GM19455 (cell line): Measurements from ENCODE around the gene HACD2.

Source experiments
- ATAC-seq: cut with Tn5 transposase; IDR thresholded peaks from one replicate; pipeline ENCODE4 v1.9.1; 2021; ENCODE audit not compliant: unreplicated experiment

The HACD2 gene

DNA sequence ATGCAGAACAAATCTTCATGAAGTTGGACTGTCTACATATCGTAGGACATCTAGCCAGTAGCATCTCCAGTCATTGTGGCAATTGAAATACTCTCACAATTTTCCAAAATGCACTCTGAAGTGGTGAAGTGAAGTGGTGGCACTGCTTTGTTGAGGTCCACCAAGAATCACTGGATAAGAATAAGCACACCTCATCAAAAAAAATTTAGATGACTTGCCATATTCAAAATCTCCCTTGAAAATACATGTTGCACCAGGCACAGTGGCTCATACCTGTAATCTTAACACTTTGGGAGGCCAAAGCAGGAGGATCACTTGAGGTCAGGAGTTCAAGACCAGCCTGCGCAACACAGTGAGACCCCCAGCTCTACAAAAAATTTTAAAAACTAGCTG is 12.9 kb downstream of the HACD2 start:
- no peak for ATAC-seq

DNA sequence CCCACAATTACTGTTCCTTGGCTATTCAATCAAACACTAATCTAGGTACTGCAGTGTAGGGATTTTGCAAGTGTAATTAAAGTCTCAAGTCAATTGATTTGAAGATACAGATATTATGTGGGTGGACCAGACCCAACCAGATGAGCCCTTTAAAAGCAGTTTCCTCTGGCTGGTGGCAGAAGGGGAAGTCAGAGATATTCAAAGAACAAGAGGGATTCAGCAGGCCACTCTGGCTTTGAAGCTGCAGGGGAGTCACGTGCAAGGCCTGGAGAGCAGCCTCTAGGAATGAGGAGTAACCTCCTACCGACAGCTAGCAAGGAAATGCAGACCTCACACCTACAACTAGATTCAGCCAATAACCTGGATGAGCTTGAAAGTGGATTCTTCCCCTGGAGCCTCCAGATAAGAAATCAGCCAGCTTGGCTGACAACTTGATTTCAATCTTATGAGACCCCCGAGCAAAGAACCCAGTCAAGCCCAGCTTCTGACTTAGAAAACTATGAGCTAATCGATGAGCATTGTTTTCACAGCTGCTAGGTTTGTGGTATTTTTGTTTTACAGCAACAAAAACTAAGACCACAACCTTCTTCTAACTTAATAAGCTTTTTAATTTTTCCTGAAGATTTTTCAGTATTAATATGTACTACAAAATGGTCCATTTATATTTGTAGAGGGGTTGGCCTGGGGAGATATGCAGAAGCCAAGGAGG is 13.4 kb downstream of the HACD2 start:
- no peak for ATAC-seq

DNA sequence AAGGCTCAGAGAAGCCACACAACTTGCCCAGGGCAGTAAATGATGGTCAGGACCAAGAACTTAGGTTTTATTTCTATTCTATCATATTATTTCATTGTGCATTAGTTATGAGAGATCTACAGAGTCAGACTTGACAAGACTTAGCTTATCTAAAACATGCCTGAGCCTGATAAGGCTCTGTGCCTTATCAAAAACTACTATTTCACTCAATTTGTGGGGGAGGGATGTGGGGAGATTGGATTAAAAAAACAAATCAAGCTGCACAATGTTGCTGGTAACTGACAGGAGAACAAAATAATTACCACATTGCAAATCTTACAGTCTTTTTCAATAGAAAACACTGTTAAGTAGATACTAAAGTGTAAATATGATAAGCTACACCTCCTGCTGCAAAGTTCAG is 16.0 kb downstream of the HACD2 start:
- ATAC-seq: no peak

DNA sequence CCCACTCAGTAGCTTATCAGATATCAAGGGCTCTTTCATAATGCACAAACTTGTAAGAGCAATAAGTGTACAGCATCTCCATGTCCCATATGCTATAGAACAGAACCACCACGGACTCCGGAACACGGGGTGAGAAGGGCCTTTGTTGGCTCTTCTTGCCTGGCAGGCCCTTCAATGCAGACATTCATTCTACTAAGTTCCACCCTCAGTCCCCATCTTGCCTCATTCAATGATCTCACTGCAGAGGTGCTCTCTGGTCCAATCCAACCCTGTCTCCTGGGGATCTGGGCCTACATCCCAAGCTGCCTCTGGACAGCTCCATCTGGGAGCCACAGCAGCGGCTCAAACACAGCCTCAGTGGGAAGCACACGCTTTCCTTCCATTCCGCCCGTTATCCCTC is 16.8 kb downstream of the HACD2 start:
- ATAC-seq: no peak

DNA sequence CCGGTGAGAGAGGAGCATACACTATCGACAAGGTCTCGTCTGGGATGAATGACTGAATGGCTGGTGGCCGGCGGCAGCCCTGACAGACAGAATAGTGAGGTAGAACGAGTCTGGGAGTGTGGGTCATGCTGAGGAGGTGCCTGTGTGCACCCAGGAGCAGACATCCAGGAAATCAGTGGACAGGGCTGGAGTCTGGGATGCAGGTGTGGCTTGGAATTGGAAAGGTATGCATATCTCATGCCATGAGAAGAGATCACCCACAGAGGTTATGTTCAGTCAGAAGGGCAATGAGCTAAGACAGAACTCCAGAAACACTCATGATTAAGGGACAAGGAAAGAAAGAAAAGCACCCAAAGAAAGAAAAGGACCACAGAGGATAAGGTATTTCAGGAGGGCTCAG is 20.8 kb downstream of the HACD2 start:
- no peak for ATAC-seq

DNA sequence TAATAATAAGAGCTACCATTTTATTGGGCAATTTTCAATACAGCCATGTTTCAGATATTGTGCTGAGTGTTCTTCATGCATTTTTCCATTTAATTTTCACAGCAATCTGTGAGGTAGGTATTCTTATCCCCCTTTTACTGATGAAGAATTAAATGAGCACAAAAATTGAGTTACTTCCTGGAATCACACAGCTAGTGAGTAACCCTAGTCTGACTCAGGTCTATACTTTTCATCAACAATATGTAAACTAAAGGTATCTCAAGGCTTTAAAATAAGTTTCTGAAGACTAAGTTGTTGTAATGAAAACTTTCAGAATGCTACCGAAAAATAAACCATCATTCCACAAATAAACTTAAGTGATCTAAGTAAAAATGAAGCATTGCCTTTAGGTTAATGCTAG is 22.3 kb downstream of the HACD2 start:
- no peak for ATAC-seq

DNA sequence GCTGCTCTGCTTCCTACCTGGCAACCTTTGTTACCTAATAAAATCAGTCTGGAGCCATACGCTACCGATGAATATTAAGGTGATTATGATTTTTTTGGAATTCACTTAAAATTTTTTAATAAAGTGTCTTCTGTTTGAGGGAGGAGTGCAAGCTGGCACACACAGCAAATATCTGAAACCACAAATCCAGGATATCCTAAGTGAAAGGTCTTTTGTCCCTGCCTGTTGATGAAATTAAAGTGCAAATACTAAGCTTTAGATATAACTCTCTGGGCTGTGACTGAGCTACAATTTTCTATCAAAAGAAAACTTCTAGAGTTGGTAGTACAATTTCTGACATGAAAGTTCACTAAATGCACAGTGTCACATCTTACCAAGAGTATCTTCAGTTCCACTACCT is 23.7 kb downstream of the HACD2 start:
- ATAC-seq: no peak

DNA sequence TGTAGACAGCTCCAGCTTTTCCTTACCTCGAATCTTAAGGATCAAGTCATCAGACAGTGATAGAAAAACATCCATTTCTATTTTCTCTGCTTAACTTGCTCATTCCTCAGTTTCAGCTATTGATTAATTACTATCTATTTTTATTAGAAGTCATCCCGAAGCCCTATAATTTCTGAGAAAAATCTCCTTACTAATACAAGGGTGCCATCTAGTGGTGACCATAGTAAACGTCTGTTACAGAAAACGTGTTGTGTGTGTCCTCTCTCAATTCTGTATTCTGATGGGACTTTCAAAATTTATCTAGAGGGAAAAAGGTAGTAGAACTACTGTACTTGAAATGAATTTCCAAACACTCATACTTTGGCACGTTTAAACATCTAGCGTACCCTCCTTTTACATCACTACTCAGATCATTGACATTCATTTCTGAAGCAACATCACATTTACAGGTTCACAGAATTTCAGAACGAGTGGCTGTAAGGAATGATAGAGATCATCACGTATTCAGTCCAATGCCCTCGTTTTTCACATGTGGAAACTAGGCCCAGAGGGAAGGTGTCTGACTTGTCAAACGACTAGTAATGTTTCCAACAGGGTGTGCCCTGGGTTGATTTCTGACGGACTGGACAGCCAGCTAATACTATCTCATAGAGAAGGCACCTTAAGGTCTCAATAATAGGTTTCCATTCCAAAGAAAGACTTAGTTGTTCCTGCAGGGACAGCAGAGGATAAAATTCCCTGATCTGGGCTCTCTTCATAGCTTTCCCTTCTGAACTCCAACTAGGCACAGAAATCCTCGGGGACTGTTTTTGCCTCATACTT is 25.6 kb downstream of the HACD2 start:
- ATAC-seq: no peak

DNA sequence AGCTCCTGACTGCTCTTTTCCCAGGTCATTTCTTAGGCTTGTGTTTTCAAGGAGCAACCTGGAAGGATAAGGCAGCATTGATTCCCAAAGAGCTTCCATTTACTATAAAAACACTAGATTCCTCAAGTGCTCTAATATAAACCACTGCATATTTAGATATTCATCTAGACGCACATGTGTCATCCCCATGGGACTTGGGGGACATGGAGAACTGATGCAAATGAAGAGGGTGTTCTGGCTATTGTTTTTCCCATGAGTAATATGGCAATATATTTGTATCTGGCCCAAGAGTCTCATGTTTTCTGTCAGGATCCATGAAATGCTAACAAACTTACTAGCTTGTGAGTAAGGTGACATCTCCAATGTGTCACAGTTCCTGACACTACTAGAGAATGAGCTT is 31.3 kb downstream of the HACD2 start:
- ATAC-seq: no peak

DNA sequence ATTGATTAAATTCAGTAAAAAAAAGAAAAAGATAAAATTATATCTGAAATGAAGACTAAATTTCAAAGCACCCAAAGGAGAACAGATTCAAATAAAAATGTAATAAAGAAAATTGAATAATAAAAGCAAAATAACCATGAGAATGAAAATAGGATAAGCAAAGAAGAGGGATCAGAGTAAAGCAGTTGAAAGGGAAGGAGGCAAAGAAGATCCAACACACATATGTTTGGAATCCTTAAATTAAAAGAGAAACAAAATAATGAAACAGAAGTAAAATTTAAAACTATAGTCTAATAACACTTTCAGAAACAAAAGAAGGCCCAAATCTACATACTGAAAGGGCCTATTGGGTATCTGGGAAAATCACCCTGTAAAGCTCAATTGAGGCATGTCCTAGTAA is 32.1 kb downstream of the HACD2 start:
- ATAC-seq: no peak

DNA sequence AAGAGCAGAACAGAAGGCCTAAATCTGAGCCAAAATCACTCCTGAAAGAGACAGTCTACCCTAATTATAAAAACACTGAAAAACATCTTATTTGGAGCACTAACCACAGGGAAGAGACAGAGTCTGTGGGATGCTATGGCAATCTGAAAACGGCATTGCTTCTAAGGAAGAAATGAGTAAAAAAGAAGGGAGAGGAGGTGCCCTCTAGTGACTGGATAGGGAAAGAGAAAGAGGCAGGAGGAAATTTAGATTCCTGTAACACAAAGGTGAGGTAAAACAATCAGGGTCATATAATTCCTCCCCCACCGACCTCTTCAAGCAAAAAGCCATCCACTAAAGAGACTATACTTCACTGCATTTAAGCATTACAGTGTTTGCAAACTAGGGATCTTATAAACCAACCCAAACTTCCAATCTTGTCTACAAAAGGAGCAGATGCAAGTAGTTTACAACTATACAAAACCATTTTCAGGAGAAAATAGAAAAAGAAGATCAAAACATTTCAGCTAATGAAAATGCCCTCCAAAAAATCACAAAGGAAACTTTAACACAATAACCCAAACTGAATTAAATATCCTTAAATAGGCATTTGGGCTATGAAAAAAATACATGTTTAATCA is 32.6 kb downstream of the HACD2 start:
- ATAC-seq: no peak

DNA sequence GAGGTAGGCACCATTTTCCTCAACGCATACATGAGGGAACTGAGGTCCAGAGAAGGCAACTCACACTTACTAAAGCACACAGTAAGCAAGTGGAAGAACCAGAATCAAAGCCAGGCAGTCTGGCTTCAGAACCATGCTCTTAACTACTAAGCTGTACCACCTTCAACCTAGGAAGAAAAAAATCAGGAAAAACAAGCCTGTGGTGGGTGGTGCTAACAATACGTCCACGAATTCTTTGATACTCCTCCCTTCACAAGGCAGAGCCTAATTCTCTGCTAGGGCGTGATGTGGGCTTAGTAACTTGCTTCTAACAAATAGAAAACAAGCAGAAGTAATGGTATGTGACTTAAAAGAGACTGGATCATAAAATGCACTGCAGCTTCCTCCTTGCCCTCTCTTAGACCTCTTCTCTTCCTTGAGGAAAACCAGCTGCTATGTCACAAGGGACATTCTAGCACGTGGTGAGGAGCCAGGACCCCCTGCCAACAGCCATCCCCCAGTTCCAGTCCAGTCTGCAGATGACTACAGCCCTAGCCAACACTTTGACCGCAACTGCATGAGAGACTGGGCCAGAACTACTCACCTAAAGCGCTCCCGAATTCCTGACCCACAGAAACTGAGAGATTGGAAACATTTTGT is 36.9 kb downstream of the HACD2 start:
- no peak for ATAC-seq

DNA sequence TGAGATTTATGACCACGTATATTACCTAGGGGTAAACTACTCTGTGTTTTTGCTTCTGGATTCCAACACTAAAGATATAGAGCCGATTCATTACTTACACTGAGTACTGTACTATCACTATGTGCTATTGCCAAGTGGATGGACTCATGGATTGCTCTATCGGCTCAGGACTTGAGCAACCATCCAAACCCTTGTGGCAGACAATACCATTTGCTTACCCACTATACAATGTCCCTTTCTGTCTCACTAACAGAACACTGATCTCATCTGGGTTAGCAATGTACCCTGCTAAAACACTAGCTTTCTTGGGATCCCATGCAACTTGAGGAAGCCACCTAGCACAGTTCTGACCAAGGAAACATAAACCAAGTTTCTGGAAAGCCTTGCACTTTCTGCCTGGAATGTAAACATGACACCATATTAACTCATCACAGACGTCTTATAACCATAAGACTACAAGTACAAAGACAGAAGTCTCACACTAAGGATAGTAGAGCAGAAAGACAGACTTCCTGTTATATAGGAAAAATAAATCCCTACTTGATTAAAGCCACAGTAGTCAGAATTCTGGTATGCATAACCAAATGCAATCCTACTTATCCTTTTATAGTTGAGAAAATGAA is 38.6 kb downstream of the HACD2 start:
- no peak for ATAC-seq

DNA sequence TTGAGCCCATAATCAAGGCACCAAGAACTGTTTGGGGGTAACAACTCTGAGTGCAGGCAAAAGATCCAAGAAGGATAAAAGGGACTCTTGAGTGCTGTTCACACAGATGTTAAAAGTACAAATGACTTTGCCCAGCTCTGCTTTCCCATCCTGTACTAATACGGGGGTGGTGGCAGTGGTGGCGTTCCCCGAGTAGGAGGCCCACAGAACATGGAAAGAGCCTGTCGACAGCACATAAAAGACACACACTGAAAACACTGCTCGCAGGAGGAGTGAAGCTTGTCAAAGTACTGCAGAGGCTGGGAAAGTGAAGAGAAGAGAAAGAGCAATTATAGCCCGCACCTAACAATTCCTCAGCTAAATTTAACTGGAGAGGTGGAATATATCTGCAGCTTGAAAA is 40.9 kb downstream of the HACD2 start:
- no peak for ATAC-seq

DNA sequence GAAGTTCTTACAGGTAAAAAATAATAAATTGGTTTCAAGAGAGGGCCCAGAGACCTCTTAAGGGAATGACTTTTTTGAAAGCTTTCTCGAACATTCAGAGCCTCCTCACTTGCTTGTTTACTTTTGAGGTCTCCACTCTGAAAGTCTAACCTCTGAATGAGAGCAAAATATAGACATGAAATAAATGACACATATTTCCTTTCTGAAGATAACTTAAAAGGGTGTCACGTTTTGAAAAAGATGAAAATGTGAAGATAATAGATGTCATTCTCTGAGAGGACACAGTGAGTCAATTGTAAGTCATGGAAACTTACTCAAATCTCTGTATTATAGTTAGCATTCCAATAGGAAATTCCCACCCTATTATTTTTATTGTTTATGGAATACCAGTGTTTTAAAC is 44.6 kb downstream of the HACD2 start:
- no peak for ATAC-seq

DNA sequence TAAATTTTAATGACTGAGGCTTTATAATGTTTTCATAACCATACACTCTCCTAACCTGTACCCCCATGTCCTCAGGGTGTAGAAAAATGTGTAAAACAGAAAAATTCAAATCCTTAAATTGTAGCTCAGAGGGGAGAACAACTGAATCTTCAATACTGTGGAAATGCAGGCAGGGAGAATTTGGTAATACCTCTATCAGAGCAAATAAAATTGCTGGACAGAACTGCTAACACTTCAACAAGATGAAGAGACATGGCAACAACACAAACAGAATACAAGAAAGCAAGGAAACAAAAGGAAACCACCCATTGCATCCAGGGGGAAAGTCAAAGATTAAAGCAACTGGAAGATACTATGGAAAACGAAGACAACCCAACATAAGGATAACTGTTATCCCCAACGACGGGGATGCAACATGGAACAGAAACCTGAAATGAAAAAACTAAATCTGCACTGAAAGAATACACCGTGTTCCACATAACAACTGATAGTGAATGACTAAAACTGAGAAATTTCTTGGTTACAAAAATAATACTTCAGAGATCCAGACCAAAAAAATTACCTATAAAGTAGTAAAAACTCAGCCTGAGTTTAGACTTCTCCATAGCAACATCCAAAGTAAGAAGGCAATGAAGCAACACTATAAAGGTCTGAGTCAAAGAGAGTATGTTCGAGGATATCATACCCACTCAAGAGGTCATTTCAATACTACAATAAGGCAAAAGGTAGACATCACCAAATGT is 48.5 kb downstream of the HACD2 start:
- ATAC-seq: peak; percentile 70

DNA sequence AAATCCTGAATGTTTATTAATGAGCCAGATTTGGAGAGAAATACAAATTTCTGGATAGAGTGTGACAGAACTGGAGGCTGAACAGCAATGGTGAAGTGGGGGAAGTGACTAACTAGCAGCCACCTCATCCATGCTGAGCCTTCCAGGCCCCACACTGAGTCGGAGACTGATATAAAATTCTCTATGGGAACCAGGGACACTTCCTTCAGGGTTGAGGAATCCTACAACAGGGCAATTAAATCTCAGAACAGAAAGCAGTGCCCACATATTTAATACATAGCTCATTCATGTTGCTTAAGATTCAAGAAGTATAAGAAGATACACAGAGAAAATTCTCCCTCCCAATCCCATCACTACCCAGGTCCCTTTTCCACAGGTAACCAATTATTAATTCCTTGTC is 49.3 kb downstream of the HACD2 start:
- ATAC-seq: no peak

DNA sequence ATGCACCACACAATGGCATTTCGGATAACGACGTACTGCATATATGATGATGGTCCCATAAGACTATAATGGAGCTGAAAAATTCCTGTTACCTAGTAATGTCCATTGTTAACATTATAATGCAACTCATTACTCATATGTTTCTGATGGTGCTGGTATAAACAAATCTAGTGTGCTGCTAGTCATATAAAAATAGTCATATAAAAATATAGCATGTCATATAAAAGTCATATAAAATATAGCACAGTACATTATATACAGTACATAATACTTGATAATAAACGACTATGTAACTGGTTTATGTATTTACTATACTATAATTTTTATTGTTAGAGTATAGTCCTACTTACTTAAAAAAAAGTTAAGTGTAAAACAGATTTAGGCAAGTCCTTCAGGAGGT is 50.6 kb downstream of the HACD2 start:
- no peak for ATAC-seq

DNA sequence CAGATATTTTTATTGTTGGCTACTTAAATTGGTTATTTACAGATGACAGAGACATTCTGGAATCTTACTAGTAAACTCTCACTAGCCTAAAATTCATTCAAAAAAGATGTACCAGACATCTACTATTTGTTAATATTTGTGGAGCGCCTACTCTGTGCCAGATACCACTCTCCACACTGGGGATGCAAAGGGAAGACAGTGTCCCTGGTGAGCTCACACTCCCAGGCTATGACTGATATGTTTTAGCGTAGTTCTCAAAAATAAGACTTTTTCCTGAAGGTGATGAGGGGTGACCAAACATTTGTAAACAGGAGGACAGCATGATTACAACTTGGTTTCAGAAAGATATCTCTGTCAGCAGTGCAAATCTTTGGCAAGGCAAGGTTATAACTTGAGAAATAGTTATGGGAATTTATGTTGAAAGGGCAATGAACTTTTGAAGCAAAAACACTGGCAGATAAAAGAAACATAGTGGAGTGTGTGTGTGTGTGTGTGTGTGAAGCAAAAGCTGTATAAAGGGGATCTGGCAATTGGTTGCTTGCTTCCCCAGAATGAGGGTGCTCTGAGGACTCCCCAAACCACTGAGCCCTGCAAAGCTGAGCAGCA is 51.2 kb downstream of the HACD2 start:
- no peak for ATAC-seq

DNA sequence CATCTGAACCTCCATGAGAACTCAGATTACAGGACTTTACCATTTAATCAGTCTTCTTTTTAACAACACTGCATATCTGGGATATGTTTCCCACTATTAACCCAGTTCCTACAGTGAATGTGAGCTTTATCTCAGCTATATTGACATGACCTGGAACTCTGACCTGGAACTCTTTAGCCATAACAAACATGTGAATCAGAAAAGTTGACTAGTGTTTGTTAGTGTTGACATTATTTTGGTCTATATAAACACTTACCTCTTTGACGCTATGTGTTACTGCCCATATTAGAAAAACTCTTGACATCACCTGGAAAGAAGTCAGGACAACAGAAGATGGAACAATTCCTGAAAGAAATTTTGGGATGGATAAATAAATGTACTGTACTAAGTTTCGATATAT is 56.7 kb downstream of the HACD2 start:
- no peak for ATAC-seq
